Stimulated activated CD4-positive, alpha-beta T cell treated with anti-CD3 and anti-CD28 coated beads, TNF-alpha, amount 100 ng/mL, for 4 hours (primary cell): ENCODE measurements around the gene MAN1C1.
"Not testable (repeated sequence)": the region's sequence is repeated elsewhere in the genome, so short reads cannot be mapped to it uniquely, and the experiment has no call there.

Experiments used
- DNase-seq, 3 experiments: peaks; one replicate each; pipeline ENCODE4 v3.0.0-alpha.2; 2020; ENCODE audit warnings: low read depth in 3 of 3

The MAN1C1 gene

DNA sequence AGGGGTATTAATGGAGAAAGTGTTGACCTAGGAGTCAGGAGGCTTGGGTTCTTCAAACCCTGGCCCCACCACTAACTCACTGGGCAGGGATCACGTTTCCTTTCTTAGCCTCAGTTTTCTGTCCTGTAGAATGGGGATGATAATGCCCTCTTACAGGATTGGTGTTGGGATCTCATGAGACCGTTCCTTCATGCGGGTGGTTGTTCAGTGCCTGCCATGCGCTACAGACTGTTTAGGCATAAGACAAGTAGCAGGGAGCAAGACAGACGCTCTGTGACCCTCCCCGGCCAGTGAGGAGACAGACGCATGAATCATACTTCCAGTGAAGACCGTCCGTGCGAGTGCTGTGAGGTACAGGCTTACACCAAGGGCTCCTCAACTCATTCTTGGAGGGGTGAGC is 81.7 kb downstream of the MAN1C1 start:
- no peak for DNase-seq

DNA sequence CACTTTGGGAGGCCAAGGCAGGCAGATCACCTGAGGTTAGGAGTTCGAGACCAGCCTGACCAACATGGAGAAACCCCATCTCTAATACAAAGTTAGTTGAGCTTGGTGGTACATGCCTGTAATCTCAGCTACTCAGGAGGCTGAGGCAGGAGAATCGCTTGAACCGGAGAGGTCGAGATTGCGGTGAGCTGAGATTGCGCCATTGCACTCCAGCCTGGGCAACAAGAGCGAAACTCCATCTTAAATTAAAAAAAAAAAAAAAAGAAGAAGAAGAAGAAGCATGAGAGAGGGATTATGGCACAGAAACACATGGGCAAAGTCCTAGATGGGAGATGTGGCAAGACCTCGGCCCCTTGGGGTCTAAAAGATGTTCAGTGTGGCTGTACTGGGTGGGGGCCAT is 82.5 kb downstream of the MAN1C1 start:
- not testable (repeated sequence) for DNase-seq

DNA sequence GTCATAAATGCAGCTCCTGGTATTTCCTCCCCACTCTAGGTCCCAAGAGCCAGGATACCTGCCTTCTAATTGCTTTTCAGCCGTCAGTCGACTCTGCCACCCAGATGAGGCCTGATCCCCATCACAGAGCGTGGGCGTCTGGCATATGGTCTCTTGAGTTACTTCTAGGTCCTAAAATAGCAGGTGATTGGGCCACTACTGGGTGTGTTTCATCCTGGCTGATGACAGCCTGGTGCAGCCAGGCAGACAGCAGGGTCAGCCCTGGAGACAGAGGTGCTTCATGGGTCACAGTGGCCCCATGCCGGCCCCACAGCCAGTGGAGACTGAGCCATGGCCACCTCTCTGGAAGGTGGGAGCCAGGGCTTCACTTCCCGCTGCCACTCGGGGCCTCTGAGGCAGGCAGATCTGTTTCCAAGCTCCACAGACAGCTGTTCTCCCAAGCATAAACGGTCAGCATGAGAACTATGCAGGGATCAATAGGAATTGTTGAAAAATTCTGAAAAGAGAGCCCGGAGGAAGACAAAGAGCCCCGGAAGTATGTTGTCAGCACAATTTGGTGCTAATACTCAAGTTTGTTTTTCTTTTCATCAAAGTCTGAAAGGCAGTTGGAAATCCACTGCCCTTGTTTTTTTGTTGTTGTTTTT is 83.0 kb downstream of the MAN1C1 start:
- DNase-seq: no peak

DNA sequence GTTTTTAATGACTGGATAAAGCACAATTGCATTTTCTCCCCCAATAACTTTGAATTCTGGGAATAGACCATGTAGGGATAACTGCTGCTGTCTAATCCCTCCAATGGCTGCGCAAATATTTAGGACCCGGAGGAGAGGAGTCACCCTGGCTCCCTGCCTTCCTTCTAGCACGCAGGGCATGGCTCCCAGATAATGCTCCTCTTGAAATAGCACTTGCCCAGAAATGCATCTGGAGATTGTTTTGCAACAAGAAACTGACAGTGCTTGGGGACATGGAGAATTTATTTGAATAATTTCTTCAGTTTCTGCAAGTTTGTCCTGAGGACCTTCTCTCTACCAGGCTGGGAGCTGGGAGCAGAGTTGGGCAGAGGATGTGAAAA is 83.5 kb downstream of the MAN1C1 start:
- no peak for DNase-seq

DNA sequence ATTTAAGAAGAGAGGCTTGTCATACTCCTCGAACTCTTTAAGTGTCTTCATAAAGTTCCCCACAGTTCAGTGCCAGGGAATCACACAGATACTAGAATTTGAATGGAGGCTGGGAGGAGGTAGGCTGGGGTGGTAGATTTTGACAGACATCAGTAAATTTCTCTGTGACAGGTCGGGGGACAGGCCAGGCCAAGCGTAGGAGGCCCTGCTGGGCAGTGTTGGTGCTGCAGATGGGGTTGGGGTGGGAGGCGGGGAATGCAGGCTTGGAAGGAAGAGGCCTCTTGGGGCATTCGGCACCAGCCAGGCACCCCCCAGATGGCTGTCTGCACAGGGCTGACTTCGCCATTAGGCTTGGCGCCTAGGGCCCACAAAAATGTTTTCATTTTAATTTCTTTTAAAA is 84.0 kb downstream of the MAN1C1 start:
- no peak for DNase-seq

DNA sequence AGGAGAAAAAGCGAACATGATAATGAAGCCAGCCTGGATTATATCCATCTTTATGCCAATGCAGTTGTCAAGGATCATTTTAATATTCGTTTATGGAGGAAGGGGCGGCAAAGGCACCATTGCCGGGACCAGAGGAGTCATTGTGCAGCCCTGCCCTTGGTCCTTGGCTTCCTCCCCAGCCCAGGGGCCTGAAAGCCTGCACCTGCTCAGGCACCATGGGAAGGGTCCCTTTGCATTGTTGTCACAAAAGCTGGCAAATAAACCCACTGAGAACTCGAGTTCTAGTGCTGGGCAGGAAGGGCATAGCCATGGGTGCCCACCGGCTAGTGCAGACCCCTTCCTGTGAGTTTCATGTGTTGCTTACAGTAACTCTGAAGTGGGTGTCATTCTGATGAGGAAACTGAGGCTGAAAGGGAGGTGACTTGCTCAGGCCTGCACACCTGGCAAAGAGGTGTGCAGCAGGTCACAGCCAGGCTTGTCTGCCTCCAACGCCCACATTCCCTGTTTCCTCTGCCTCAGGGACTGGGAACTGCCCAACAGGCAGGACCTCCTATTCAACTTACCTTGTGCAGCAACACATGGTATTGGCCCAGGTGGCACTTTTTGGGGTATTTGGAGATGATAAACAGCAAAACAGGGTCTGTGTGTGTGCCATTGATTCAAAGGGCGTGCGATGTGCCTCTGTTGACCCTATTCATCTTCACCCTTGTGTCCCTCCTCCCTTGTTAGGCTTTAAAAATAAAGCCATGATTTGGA is 84.6 kb downstream of the MAN1C1 start:
- DNase-seq: no peak

DNA sequence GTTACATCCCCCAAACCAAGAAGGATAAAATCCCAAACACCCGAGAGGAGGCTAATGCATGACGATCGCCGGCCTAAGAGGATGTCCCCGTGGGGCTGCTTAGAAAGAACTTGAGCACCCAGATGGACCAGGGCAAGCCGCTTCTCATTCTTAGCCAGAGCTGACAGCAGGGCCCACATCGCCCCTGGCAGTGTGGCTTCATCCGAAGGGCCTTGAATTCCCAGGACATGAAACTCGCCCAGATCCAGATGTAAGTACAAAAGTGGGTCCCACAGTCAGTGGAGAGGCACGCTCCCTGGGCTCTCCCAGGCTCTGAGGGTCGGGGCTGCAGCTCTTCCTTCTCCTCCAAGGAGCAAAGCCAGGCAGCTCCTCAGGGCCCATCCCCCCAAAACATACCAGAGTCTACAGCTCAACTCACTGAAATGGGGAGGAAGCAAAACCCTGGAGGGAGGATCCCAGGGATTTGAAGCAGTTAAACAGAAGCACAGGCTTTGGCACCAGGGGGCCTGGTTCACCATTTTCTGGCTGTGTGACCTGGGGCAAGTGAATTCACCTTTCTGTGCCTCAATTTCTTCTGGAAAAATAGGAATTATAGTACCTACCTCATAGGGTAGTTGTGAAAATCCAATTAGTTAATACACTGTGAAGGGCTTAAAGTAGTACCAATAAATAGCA is 85.6 kb downstream of the MAN1C1 start:
- DNase-seq: no peak

DNA sequence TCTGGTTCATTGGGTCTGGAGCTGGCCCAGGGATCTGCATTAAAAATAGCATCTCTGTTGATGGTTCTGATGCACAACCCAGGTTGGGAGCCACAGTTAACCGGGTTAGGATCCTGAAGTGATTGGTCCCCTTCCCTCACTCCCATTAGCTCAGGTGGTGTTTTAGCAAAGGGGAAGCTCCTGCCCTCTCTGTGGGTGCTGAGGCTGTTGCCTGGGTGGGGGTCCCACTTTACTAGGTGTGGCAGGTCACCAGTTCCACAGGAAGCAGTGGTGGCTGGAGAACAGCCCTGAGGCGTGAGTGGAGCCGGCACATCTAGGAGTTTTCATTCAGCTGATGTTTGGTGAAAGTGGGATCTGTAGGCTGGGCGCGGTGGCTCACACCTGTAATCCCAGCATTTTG is 86.5 kb downstream of the MAN1C1 start:
- no peak for DNase-seq

DNA sequence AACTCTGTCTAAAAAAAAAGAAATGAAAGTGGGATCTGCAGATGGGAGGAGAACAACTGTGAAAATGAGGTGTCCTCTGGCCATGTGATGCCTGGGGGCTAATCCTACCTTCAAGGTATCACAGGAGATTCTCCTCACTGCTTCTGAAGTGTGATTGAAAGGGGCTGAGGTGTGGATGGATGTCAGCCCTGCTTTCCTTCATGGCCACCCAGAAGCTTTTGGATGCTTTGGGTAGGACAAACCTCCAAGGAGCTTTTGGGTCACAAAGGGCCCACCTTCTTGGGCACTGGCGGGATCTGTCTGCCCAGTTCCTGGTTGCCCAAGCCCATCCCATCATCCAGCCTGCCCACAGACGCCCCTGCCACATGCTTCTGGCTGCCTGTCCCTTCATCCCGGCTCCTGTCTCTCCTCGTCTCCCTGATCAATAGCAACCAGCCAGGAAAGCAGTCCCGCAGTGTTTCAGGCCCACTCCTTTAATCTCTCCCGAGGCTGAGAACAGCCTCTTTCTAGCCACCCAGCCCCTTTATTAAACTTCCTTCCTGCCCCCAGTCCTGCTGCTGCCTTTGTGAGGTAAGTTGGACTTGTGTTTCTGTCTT is 87.2 kb downstream of the MAN1C1 start:
- no peak for DNase-seq

DNA sequence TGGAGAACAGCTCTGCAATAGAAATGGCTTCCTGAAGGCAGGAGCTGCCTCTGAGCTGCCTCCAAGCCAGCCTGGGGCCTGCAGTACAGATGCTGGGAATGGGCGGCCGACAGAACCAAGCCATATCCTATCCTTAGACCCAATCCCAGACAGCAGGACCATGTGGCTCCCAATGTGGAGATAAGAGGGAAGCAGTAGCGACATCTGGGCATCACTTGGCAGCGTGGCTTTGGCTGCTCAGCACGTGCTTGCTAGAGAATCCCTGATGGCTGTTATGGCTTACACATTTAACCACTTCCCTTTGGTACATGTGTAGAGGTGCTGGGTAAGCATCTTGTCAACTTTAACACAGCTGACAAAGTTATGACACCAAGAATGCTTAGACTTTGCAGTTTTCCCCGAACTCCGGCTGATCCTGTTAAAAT is 87.7 kb downstream of the MAN1C1 start:
- no peak for DNase-seq

DNA sequence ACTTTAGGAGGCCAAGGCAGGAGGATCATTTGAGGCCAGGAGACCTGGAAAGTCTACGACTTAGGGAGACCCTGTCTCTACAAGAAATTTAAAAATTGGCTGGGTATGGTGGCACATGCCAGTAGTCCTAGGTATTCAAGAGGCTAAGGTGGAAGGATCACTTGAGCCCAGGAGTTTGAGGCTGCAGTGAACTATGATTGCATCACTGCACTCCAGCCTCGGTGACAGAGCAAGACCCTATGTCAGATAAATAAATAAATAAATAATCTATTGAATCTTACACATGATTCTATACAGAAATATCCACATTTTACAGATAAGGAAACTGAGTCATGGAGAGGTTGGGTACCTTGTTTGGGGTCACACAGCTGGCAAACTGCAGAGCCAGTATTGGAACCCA is 89.1 kb downstream of the MAN1C1 start:
- DNase-seq: no peak

DNA sequence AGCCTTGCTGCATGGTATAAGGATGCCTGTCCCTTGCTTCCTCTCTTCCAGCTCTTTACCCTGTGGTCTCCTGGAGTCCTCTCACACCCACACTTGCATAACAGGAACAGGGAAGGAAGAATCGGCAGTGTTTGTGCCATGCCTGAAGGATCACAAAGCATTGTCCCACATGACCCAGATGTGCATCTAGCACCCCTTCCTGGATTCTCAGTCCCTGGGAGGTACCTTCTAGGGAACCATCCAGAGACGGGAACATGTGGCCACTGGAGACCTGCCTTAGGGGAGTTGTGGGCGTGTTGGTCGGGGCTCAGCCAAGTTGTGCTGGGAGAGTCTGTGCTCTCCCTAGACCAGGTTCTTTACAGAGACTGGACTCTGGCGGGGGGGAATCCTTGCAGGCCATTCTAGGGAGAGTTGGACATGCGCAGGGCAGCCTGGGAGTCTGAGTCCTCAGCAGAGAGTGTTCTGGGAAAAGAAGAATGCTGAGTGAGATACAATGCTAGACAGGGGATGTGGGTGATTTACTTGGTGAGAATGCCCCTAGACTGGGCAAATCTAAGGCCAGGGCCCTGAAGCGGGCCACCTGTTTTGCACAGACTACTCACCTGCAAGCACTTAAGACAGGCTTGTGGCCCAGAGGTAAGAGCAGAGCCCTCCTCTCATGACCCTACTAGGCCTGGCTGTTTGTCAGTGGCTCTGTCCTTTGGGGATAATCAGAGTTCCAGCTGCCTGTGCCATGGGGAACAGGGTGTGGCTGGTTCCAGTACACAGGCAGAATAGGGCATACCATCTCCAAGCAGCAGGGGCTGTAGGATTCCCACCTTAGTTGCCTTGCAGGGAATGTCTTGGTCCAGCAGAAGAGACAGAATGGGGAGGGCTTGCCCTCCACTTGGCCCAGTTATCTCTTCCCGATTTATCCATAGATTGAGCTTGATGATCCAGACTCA is 89.8 kb downstream of the MAN1C1 start:
- DNase-seq: no peak

DNA sequence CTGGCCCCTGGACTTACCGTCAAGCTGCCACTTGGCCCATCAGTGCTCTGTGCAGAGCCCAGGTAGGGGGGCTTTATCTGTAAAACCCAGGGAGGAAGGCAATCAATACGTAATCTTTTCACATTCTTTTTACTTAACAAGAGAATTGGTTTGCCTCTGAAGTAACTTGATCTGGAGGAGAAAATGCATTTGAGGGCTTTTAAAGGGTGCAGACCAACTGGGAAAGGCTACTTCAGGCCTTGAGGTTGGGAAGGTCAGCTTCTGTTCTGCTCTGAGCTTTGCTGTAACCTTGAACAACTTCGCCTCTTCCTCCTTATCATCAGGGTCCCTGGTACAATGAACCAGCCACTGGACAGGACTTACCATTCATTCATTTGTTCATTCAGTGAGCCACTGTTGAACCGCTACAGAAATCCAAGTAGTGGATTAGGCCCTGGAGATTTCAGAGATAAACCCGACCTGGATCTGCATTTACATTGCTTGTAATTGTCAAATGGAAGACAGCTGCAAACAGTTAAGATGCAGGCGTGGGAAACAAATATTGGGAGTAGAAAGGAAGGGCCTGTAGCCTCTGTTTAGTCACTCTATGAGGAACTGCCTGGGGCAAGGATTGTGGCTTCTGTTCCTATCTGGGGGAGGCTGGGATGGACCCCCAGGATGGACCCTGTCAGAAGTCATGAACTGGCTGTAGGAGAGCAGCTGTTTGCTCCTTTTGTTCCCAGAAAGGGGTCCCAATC is 90.9 kb downstream of the MAN1C1 start:
- no peak for DNase-seq

DNA sequence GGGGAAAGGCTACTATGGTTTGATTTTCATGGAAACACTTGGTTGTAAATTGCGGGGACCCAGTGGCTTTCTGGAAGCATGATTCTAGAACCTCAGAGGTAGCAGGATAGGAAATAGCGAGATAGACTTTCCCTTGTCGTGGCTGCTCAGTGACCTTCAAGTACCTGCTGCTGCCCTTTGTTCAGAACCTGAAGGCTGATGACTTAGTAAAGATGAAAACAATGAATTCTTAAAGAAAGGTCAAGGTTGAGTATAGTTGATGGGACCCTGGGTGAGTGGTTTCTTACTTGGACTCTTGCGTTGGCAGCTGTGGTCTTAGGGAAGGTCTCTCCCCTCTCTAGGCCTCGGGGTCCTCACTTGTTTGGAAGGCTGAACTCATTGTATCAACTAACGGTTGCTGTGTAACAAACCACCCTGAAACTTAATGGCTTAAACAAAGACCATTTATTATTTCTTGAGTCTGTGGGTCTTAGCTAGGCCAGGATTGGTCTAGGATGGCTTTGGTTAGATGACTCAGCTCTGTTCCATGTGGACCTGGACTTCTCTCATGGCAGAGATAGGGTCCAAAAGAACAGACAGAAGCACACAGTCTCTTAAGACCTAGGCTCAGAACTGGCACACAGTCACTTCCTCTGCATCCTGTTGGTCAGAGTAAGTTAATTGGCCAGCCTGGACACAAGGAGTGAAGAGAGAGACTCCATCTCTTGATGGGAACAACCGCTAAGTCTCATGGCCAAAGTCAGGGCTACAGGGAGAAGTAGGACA is 94.2 kb downstream of the MAN1C1 start:
- no peak for DNase-seq

DNA sequence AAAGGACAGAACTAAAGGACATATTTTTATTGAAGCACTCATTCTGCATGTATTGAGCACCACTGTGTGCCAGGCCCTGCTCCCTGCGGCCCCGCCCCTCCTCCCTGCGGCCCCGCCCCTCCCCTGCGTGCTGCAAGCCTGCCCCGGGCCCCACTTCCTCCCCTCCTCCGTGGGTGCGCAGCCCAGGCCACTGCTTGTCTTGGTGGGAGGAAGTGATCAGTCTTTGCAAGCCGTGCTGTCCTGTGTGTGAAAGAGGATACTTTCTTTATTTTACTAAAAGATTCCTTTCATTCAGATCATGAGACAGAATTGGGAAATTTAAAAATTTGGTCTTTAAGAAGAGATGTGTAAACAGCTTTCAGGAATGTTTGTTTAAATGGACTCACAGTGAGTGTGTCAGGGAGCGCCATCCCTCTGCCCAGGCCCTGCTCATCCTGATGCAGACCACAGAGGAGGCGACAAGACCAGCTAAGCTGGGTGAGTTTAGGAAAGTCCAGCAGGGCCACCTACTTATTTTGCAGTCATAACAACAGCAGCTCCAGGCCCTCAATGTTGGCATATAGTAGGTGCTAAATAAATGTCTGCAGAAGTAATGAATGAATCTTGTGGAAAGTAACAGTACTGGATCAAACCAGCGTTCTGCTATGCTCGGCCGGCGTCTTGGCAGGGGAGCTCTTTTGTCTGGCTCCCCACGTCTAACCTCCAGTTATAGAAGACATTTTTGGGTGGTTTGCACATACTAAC is 95.1 kb downstream of the MAN1C1 start:
- DNase-seq: peak; percentile 17 to 37 (median 32)

DNA sequence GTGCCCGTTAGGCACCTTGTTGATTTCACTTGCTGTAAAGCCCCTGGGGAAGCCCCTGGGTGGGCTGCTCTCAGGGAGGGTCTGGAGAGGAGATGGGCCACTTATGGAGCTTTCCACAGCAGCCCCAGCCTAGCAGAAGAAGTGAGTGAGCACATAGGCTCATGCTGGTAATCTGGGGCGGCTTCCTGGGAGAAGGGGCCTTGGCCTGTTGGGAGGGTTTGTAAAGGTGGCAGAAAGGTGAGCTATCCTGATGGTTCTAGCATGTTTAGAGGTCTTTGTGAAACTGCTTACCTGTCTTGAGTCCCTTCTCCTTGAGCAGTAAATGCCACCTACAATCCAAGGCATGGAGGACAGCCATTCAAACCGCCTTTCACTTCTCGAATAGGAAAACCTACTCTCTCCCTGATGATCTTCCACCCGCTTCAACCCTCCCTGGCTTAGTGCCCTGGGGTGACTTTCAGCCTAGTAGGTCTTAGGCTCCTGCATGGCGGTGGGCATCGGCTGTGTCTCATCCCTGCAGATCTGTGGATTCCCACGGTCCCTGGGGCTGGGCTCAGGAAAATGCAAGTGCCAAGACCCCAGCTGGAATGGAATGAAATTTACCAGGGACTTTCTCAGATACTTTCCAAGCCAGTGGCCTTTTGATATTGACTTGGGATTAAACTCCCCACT is 95.8 kb downstream of the MAN1C1 start:
- no peak for DNase-seq

DNA sequence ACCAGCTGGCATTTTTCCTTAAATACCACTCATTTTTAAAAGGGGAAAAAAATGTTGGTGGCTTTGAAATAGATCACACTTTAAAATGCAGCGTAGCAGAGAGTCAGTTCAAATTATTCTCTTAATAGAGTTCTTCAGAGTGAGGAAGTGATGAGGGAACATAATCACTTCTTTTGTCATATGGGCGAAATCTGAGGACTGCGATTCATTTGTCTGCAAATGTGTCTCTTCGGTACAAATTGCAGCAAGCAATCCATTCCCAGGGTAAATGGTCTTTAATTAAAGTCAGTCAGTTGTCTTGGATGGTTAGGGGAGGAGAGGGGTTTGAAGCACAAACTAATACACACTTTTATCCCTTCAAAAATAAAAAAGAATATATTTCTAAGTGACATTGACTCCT is 97.4 kb downstream of the MAN1C1 start:
- DNase-seq: no peak

DNA sequence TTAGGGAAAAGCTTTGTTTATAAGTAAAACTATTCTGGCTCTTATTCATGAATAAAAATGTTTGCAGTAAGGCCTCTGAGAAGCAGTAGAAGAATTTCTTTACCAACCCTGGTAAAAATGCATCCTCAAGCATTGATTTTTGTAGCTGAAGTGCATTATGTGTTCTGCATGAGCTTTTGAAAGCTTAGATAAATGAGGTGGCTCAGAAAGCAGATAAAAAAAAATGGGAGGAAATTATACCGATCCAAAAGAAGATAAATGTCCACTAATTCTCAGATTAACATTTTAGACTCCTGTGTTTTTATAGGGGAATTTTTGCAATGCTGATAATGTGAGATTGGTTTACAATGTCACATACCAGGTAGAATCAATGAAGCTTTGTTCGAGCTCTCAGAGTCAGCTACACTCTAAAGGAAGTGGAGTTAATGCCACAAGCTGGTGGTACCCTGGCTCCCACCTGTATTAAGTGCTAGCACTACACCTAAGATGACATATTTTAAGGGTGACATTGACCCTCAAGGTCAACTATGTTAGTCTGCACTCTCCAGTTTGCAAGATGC is 97.9 kb downstream of the MAN1C1 start:
- DNase-seq: no peak
